NT2/D1 (cell line): ENCODE data around the gene RBM26.

Experiments
- YY1 ChIP-seq: IDR thresholded peaks from 2 replicates; pipeline ENCODE4 v1.6.1; 2011; ENCODE audit not compliant: insufficient read length, insufficient read depth
- ZNF274 ChIP-seq: IDR thresholded peaks from 2 replicates; pipeline ENCODE4 v1.6.1; 2011; ENCODE audit warnings: mild to moderate bottlenecking, low read depth, low read length

- no peak for TF ChIP-seq ZNF274
- no peak for TF ChIP-seq YY1
Measured at GRCh38 chr13:79282976-79283375, 123.1 kb downstream of the RBM26 start.
